Bronchial epithelial cell (primary cell): ENCODE measurements around the gene NAV3. TPM values are rescaled to one million over a fixed set of nuclear protein-coding genes. Genes with fewer than 3 reads are reported as not detected.

ENCODE experiments used
- DNase-seq: peaks from one replicate; pipeline ENCODE4 v3.0.0-alpha.2; 2010; ENCODE audit warnings: low read depth
- FAIRE-seq: peaks from 2 replicates; lab custom pipeline; 2011; peaks lifted over from hg19 to GRCh38; lab: Jason Lieb, UNC
- H3K27me3 ChIP-seq: 2 replicates; pipeline ENCODE4 v1.5.1; 2011; ENCODE audit warnings: low read length; ENCODE audit not compliant: control insufficient read depth, insufficient read depth
- H3K36me3 ChIP-seq: 2 replicates; pipeline ENCODE4 v1.5.1; 2011; ENCODE audit warnings: low read length; ENCODE audit not compliant: control insufficient read depth, insufficient read depth
- H3K4me3 ChIP-seq: 2 replicates; pipeline ENCODE4 v1.5.1; 2011; ENCODE audit warnings: mild to moderate bottlenecking, low read depth, low read length, control low read depth
- total RNA-seq: library from RNA; depleted of rRNA; stranded (reverse); fragments of >200 nt; gene quantifications from 2 replicates; pipeline ENCODE4 v1.2.1, GENCODE V29; 2014
- TF ChIP-seq, protein P1 (sequence below): IDR thresholded peaks from 2 replicates; pipeline ENCODE4 v1.5.1; 2011; ENCODE audit warnings: mild to moderate bottlenecking, moderate library complexity, low read length, control low read depth, inconsistent platforms; ENCODE audit not compliant: insufficient read depth, severe bottlenecking

The NAV3 gene
- total RNA-seq, 1 donor from 2014 or later = 1.6 TPM

DNA sequence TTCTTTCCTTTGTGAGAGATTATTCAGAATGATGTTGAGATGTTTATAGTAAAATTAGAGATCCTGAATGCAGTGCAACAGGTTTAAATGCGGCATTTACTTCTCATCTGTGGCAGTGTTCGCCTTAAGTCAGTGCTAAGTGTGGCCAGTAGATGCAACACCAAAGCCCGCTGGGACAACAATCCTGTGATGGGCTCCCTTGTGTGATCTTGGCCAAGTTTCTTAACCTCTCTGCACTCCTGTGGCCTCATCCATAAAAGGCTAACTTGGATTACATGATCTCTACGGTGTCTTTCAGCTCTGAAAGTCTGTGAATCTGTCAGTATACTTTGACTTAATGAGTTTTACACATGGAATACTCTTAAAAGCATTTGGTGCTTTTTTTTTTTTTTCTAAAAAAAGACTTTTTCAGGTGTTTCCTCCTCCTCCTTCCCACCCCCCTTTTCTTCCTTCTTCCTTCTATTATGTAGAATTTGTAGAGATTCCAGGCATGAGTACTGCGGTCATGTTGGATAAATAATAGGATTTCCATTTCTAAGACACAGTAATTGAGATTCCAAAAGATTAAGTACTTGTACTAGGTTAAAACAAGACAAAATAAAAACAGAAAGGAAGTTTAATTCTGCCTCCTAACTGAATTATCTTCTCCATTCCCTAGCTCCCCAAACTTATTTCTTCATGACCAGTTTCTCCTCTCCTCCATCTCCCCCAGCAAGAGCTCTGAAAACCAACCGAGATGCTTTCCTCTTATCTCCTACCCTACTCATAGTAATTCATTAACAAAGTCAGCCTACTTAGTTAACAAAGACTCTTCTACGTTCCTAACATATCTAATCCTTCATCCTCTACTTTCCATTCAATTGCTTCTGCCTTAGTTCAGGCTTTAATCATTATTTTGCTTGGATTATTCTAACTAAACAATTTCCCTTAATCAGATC lies 42.2 kb upstream of the NAV3 start:
- TF ChIP-seq, protein P1, sequence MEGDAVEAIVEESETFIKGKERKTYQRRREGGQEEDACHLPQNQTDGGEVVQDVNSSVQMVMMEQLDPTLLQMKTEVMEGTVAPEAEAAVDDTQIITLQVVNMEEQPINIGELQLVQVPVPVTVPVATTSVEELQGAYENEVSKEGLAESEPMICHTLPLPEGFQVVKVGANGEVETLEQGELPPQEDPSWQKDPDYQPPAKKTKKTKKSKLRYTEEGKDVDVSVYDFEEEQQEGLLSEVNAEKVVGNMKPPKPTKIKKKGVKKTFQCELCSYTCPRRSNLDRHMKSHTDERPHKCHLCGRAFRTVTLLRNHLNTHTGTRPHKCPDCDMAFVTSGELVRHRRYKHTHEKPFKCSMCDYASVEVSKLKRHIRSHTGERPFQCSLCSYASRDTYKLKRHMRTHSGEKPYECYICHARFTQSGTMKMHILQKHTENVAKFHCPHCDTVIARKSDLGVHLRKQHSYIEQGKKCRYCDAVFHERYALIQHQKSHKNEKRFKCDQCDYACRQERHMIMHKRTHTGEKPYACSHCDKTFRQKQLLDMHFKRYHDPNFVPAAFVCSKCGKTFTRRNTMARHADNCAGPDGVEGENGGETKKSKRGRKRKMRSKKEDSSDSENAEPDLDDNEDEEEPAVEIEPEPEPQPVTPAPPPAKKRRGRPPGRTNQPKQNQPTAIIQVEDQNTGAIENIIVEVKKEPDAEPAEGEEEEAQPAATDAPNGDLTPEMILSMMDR = no peak
- H3K36me3 ChIP-seq = no peaks in the 10 kb centered on the region
- no peaks in the 10 kb centered on the region for H3K27me3 ChIP-seq
- H3K4me3 ChIP-seq = no peak overlapping the region
- no peak for DNase-seq
- no peak for FAIRE-seq

DNA sequence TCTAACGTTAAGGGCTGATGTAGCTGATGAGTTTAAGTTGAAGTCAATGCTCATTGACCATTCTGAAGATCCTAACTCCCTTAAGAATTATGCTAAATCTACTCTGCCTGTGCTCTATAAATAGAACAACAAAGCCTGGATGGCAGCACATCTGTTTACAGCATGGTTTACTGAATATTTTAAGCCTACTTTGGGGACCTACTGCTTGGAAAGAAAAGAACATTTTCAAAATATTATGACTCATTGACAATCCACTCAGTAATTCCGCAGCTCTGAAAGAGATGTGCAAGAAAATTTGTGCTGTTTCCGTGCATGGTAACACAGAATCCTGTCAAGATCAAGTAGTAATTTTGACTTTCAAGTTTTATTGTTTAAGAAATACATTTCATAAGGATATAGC lies 35.0 kb upstream of the NAV3 start:
- Histone ChIP-seq H3K27me3 (no peaks in the 10 kb centered on the region), H3K36me3 (no peaks in the 10 kb centered on the region), H3K4me3 (no peak overlapping the region)
- FAIRE-seq (no peak), DNase-seq (no peak)
- TF ChIP-seq, protein P1 = no peak

DNA sequence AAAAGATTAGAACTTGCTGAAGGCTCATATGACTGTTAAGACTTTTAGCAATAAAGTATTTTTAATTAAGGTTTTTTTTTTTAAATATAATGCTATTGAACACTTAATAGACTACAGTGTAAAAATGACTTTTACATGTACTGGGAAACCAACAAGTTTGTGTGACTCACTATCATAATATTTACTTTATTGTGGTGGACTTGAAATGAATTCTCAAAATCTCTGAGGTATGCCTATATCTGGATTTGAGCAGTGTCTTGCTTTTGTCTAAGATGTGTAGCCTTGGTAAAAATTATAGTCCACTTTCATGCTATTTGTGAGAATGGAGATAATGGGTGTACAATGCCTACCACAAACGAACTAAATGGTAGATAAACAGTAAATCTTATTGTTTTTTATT lies 33.9 kb upstream of the NAV3 start:
- H3K27me3 ChIP-seq = no peaks in the 10 kb centered on the region
- peak; percentile 76 for DNase-seq
- H3K36me3 ChIP-seq = no peaks in the 10 kb centered on the region
- FAIRE-seq = no peak
- TF ChIP-seq, protein P1 = no peak
- H3K4me3 ChIP-seq = no peak overlapping the region

DNA sequence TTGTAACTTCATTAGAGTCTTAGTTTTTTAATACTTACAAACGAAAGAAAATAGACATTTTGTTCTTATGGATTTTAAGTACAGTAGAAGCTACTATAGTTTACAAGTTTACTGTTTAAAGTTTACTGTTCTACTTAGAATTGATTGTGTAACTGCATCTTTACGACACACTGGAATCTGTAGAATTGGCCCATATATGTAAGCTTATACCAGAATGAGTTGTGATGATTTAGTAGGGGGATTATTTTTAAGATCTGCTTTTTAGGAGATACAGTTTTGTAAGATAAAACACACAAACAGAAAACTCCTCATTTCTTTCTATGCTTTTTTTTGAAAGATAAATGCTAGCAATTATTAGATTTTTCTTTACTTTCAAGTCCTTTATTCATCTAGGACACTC lies 30.2 kb upstream of the NAV3 start:
- H3K36me3 ChIP-seq = no peaks in the 10 kb centered on the region
- FAIRE-seq (no peak), DNase-seq (no peak)
- H3K27me3 ChIP-seq = no peaks in the 10 kb centered on the region
- TF ChIP-seq, protein P1 = no peak
- H3K4me3 ChIP-seq = no peak overlapping the region

DNA sequence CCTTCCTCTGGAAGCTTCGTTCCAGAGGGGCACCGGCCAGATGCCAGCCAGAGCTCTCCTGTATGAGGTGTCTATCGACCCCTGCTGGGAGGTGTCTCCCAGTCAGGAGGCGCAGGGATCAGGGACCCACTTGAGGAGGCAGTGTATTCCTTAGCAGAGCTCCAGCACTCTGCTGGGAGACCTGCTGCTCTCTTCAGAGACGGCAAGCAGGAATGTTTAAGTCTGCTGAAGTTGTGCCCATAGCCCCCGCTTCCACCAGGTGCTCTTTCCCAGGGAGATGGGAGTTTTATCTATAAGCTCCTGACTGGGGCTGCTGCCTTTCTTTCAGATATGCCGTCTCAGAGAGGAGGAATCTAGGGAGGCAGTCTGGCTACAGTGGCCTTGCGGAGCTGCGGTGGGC lies 22.2 kb upstream of the NAV3 start:
- no peaks in the 10 kb centered on the region for H3K36me3 ChIP-seq
- TF ChIP-seq, protein P1 = no peak
- H3K4me3 ChIP-seq = no peak overlapping the region
- FAIRE-seq (no peak), DNase-seq (no peak)
- no peaks in the 10 kb centered on the region for H3K27me3 ChIP-seq
